ENCODE data around the gene ZNF496. TPM values are rescaled to one million over a fixed set of nuclear protein-coding genes. Genes with fewer than 3 reads are reported as not detected.

The ZNF496 gene
- total RNA-seq, 1 experiment from 2014 or later, result 66.5 TPM

- Mint-ChIP-seq H3K36me3 (ENCODE audit: insufficient read depth in 1 of 3, low read depth in 3 of 3) (peaks cover 24 to 41% (median 34%) of the 10 kb centered on the region in 3 experiments), H3K9me3 (no peaks in the 10 kb centered on the region; a peak in 1 of 5 replicates), H3K27me3 (ENCODE audit: low read depth) (no peaks in the 10 kb centered on the region; the same call in 1 of the 2 replicates), H3K27ac (no peak overlapping the region), H3K4me3 (no peak overlapping the region), H3K4me1 (peaks cover 78 to 80% of the 10 kb centered on the region in 2 experiments)
- H2BK5ac ChIP-seq (ENCODE audit: insufficient read length, low read length), result no peak overlapping the region
- H4K20me1 ChIP-seq (ENCODE audit: control insufficient read depth, insufficient read depth, insufficient read length), result no peaks in the 10 kb centered on the region
- no peak for DNase-seq
- TF ChIP-seq CTCF (conservative IDR thresholded peaks at IDR 0.05), result no peak
- WGBS (ENCODE audit: extremely low coverage, insufficient read length, low lambda C conversion rate), result no CpG with 5 or more reads among the region's 8 CpGs
- H3K4me1 ChIP-seq (ENCODE audit: insufficient read depth, low read length), result peaks cover 44% of the 10 kb centered on the region
- no peak overlapping the region for H3K4me2 ChIP-seq (ENCODE audit: insufficient read depth, insufficient read length, low read length)
- H3K27me3 ChIP-seq (ENCODE audit: insufficient read depth, low read length), result no peaks in the 10 kb centered on the region
- no peak overlapping the region for H3K56ac ChIP-seq (ENCODE audit: insufficient read length, low read depth, low read length)
- H3K23ac ChIP-seq (ENCODE audit: insufficient read length, low read depth, low read length), result no peak overlapping the region
- no peaks in the 10 kb centered on the region for H3K23me2 ChIP-seq (ENCODE audit: insufficient read length, low read depth, low read length, poor library complexity, severe bottlenecking)
- no peaks in the 10 kb centered on the region for H3K79me1 ChIP-seq (ENCODE audit: insufficient read depth, low read depth, low read length, poor library complexity, severe bottlenecking)
- H3K18ac ChIP-seq (ENCODE audit: insufficient read length, low read depth, low read length), result no peak overlapping the region
- no peaks in the 10 kb centered on the region for H3K79me2 ChIP-seq (ENCODE audit: insufficient read depth, low read length)
- H4K8ac ChIP-seq (replicated peaks; ENCODE audit: insufficient read length, low read depth, low read length), result no peak overlapping the region
- H3K4ac ChIP-seq (ENCODE audit: low read depth, low read length), result no peak overlapping the region
- H4K91ac ChIP-seq (ENCODE audit: insufficient read length, low read depth, low read length), result no peak overlapping the region
- no peak overlapping the region for H2BK20ac ChIP-seq (ENCODE audit: low read depth, low read length, poor library complexity, severe bottlenecking)
- H3K14ac ChIP-seq (ENCODE audit: insufficient read depth, low read length), result no peak overlapping the region
- H3T11ph ChIP-seq (ENCODE audit: low read length), result no peak overlapping the region
- no peak overlapping the region for H2AFZ ChIP-seq (ENCODE audit: low read length)
- H2BK120ac ChIP-seq (ENCODE audit: low read depth, low read length, poor library complexity, severe bottlenecking), result no peak overlapping the region
- H2BK15ac ChIP-seq (ENCODE audit: low read depth, low read length), result no peak overlapping the region
- H4K5ac ChIP-seq (ENCODE audit: insufficient read length, low read depth, low read length), result no peak overlapping the region
- no peaks in the 10 kb centered on the region for H3K9me3 ChIP-seq (ENCODE audit: control insufficient read depth, low read depth, low read length)
- no peak overlapping the region for H2BK12ac ChIP-seq (ENCODE audit: insufficient read length, low read depth, low read length)
- no peak overlapping the region for H3K27ac ChIP-seq (ENCODE audit: insufficient read length, low read depth, low read length)
- H3K9ac ChIP-seq (ENCODE audit: extremely low read depth, insufficient read length, low read length), result no peak overlapping the region
- no peak overlapping the region for H2AK5ac ChIP-seq (ENCODE audit: insufficient read length, low read length)
These were observed 35.0 kb downstream of the ZNF496 start for GRCh38 chr1:247296599-247297180.

All from H9 (cell line).